ENCODE results near the gene CFAP77. TPM values are rescaled to one million over a fixed set of nuclear protein-coding genes. Genes with fewer than 3 reads are reported as not detected.

CFAP77 gene
- total and polyA plus RNA-seq, 2 of the 4 experiments (the other 2 are of a cell fraction): not detected

- Histone ChIP-seq H2AK5ac (ENCODE audit: low read depth, low read length) (no peak overlapping the region), H4K20me1 (ENCODE audit: insufficient read depth, low read length) (peaks cover 8% of the 10 kb centered on the region), H3K27me3 (ENCODE audit: control insufficient read depth, insufficient read depth, low read length) (peaks cover 18% of the 10 kb centered on the region), H3K4me2 (ENCODE audit: low read depth, low read length) (no peak overlapping the region), H4K91ac (ENCODE audit: insufficient read depth, low read depth, low read length) (no peak overlapping the region), H3K79me1 (ENCODE audit: low read depth in 1 of 2, low read length in 2 of 2) (no peaks in the 10 kb centered on the region), H2AK9ac (replicated peaks; ENCODE audit: low read depth, low read length, poor library complexity) (no peak overlapping the region), H3K4me3 (ENCODE audit: insufficient read depth, low read depth, low read length) (no peak overlapping the region), H4K5ac (ENCODE audit: low read depth, low read length) (no peak overlapping the region), H3K14ac (replicated peaks; ENCODE audit: low read depth, low read length) (no peak overlapping the region), H3K9ac (ENCODE audit: low read depth, low read length) (no peak overlapping the region), H3K23ac (ENCODE audit: low read depth, low read length) (no peak overlapping the region), H2BK15ac (ENCODE audit: low read depth, low read length) (no peak overlapping the region), H3K56ac (ENCODE audit: extremely low read depth, insufficient read depth, low read length) (no peak overlapping the region), H3K9me1 (ENCODE audit: insufficient read depth, low read length) (peaks cover 9% of the 10 kb centered on the region; the same call in 1 of the 2 replicates), H2AFZ (replicated peaks; ENCODE audit: low read length, poor library complexity) (no peak overlapping the region), H3K4ac (ENCODE audit: low read depth, low read length) (no peak overlapping the region), H2BK5ac (ENCODE audit: low read depth, low read length, poor library complexity, severe bottlenecking) (no peak overlapping the region), H3K36me3 (ENCODE audit: control insufficient read depth, insufficient read depth, low read length) (peaks cover 9% of the 10 kb centered on the region), H3K4me1 (ENCODE audit: control insufficient read depth, insufficient read depth, low read length) (no peaks in the 10 kb centered on the region), H2BK20ac (ENCODE audit: low read depth, low read length) (no peak overlapping the region), H3K27ac (ENCODE audit: insufficient read depth, low read length) (no peak overlapping the region), H4K8ac (ENCODE audit: low read depth in 2 of 2, low read length in 2 of 2) (no peak overlapping the region), H3K18ac (ENCODE audit: low read depth, low read length) (no peak overlapping the region), H2BK120ac (ENCODE audit: low read depth, low read length) (no peak overlapping the region), H3K9me3 (ENCODE audit: control insufficient read depth, insufficient read depth, low read length) (no peaks in the 10 kb centered on the region)
- in situ Hi-C loops (cut with MboI; ENCODE audit: low sequenced_read_pairs): no loop called here
- intact Hi-C loops (cut with micrococcal nuclease): no loop called here
- no TSS peak for BruUV-seq (replicated peaks)
- 100% methylated on average over 1 of the region's 6 CpGs; no CpG with 5 or more reads in 1 of the 2 experiments for WGBS, 2 experiments (ENCODE audit: extremely low coverage in 2 of 2, insufficient read length in 1 of 2)
- no peak for ATAC-seq (ENCODE audit: low read depth)
- POLR2A ChIA-PET (ENCODE audit: unreplicated experiment): no interaction called here
- CTCF ChIA-PET: interaction anchor here (1.1 kb wide), 1 partner anchor 47 kb away, joined by 3 read pairs; no protein-coding TSS in a partner anchor
- dilution Hi-C loops (cut with HindIII; ENCODE audit: low sequenced_read_pairs, unreplicated experiment): no loop called here
- TF ChIP-seq BHLHE40 (IDR thresholded peaks at IDR 0.05; ENCODE audit: low read depth, low read length) (no peak), NFE2L2 (IDR thresholded peaks at IDR 0.05; ENCODE audit: low read depth, low read length) (no peak), MAFK (IDR thresholded peaks at IDR 0.05; ENCODE audit: low read depth, low read length) (no peak)
- no peak for DNase-seq
These were observed 185.3 kb downstream of the CFAP77 start for GRCh38 chr9:132595319-132595718.
